Trophoblast cell (in vitro differentiated cells and primary cell): ENCODE data around the gene OSBPL8.

Experiments
- DNase-seq, 2 donors: peaks; one replicate each; pipeline ENCODE4 v3.0.0-alpha.2; 2016
- H2AFZ ChIP-seq: 2 replicates; pipeline ENCODE4 v1.6.1; 2013; ENCODE audit warnings: low read length, moderate library complexity, mild to moderate bottlenecking; ENCODE audit not compliant: insufficient read depth, poor library complexity
- H2AK5ac ChIP-seq: 2 replicates; pipeline ENCODE4 v1.6.1; 2013; ENCODE audit warnings: mild to moderate bottlenecking, low read length
- H2BK120ac ChIP-seq: 2 replicates; pipeline ENCODE4 v1.6.1; 2013; ENCODE audit warnings: low read length, mild to moderate bottlenecking, moderate library complexity; ENCODE audit not compliant: insufficient read depth, poor library complexity
- H2BK12ac ChIP-seq: 2 replicates; pipeline ENCODE4 v1.6.1; 2013; ENCODE audit warnings: mild to moderate bottlenecking, low read length, moderate library complexity
- H2BK5ac ChIP-seq: 2 replicates; pipeline ENCODE4 v1.6.1; 2013; ENCODE audit warnings: low read length, low read depth, moderate library complexity, mild to moderate bottlenecking; ENCODE audit not compliant: poor library complexity
- H3K14ac ChIP-seq: 2 replicates; pipeline ENCODE4 v1.6.1; 2013; ENCODE audit warnings: mild to moderate bottlenecking, low read length
- H3K18ac ChIP-seq: 2 replicates; pipeline ENCODE4 v1.6.1; 2013; ENCODE audit warnings: mild to moderate bottlenecking, low read length
- H3K23ac ChIP-seq: 2 replicates; pipeline ENCODE4 v1.6.1; 2013; ENCODE audit warnings: low read length
- H3K27ac ChIP-seq: 2 replicates; pipeline ENCODE4 v1.5.1; 2013; ENCODE audit warnings: low read depth, mild to moderate bottlenecking, inconsistent platforms, low read length, moderate library complexity
- H3K27me3 ChIP-seq: 2 replicates; pipeline ENCODE4 v1.6.1; 2013; ENCODE audit warnings: inconsistent platforms, mild to moderate bottlenecking, low read length, moderate library complexity; ENCODE audit not compliant: insufficient read depth
- H3K36me3 ChIP-seq, 2 experiments: 1 replicate in 1 of 2; 2 replicates in 1 of 2; pipeline ENCODE4 v1.6.1; 2013; ENCODE audit warnings: low read length in 2 of 2, mild to moderate bottlenecking in 2 of 2, moderate library complexity in 1 of 2; ENCODE audit not compliant: insufficient read depth in 2 of 2, control insufficient read depth in 1 of 2
- H3K4ac ChIP-seq: 2 replicates; pipeline ENCODE4 v1.6.1; 2013; ENCODE audit warnings: low read depth, mild to moderate bottlenecking, low read length, moderate library complexity
- H3K4me1 ChIP-seq, 2 experiments: 1 replicate in 1 of 2; 2 replicates in 1 of 2; pipeline ENCODE4 v1.6.1; 2013; ENCODE audit warnings: low read length in 2 of 2, mild to moderate bottlenecking in 2 of 2, moderate library complexity in 1 of 2; ENCODE audit not compliant: insufficient read depth in 2 of 2, control insufficient read depth in 1 of 2
- H3K4me2 ChIP-seq: 2 replicates; pipeline ENCODE4 v1.6.1; 2013; ENCODE audit warnings: inconsistent platforms, mild to moderate bottlenecking, low read length, moderate library complexity
- H3K4me3 ChIP-seq: 2 replicates; pipeline ENCODE4 v1.5.1; 2013; ENCODE audit warnings: mild to moderate bottlenecking, low read depth, low read length, inconsistent platforms
- H3K79me1 ChIP-seq: one replicate; pipeline ENCODE4 v1.6.1; 2013; ENCODE audit warnings: low read length
- H3K79me2 ChIP-seq: 2 replicates; pipeline ENCODE4 v1.6.1; 2013; ENCODE audit warnings: low read length, mild to moderate bottlenecking; ENCODE audit not compliant: control insufficient read depth, insufficient read depth, poor library complexity
- H3K9ac ChIP-seq: 2 replicates; pipeline ENCODE4 v1.6.1; 2013; ENCODE audit warnings: mild to moderate bottlenecking, low read length
- H3K9me3 ChIP-seq: 2 replicates; pipeline ENCODE4 v1.6.1; 2013; ENCODE audit warnings: low read depth, mild to moderate bottlenecking, control low read depth, inconsistent platforms, low read length; ENCODE audit not compliant: insufficient read depth
- H4K12ac ChIP-seq: 2 replicates; pipeline ENCODE4 v1.6.1; 2013; ENCODE audit warnings: low read depth, mild to moderate bottlenecking, low read length, moderate library complexity
- H4K8ac ChIP-seq: 2 replicates; pipeline ENCODE4 v1.6.1; 2013; ENCODE audit warnings: low read depth, mild to moderate bottlenecking, low read length, moderate library complexity
- H4K91ac ChIP-seq: one replicate; pipeline ENCODE4 v1.6.1; 2013; ENCODE audit warnings: low read depth, mild to moderate bottlenecking, low read length, moderate library complexity
- WGBS: extraction: QIAGEN DNeasy Blood & Tissue Kit; methylation state at CpG from one replicate; pipeline ENCODE4 v1.1.7; 2013; ENCODE audit warnings: missing lambda C conversion rate; ENCODE audit not compliant: insufficient read length, insufficient coverage; ENCODE audit errors: extremely low coverage; 5-methylcytosine and 5-hydroxymethylcytosine counted together

OSBPL8 gene

GRCh38 chr12:76391461-76391860 lies 168.1 kb downstream of the OSBPL8 start:
- Histone ChIP-seq H3K27ac (no peak overlapping the region), H2AK5ac (no peak overlapping the region), H3K36me3 (peaks cover 2 to 3% of the 10 kb centered on the region in 2 experiments), H4K91ac (no peak overlapping the region), H2BK5ac (no peak overlapping the region), H3K4me1 (no peaks in the 10 kb centered on the region), H3K27me3 (no peaks in the 10 kb centered on the region), H3K4ac (no peak overlapping the region), H2BK120ac (no peak overlapping the region), H3K14ac (no peak overlapping the region), H3K4me2 (no peak overlapping the region), H3K79me2 (no peaks in the 10 kb centered on the region), H3K79me1 (no peaks in the 10 kb centered on the region), H2BK12ac (no peak overlapping the region), H3K9ac (no peak overlapping the region), H3K18ac (no peak overlapping the region), H2AFZ (no peak overlapping the region), H4K12ac (no peak overlapping the region), H3K23ac (no peak overlapping the region), H3K4me3 (no peak overlapping the region), H4K8ac (no peak overlapping the region), H3K9me3 (no peaks in the 10 kb centered on the region)
- WGBS = no CpG with 5 or more reads among the region's 1 CpG
- no peak for DNase-seq

- no peak overlapping the region for H2AFZ ChIP-seq
- no peak overlapping the region for H4K8ac ChIP-seq
- H3K4me3 ChIP-seq = no peak overlapping the region
- no peaks in the 10 kb centered on the region for H3K9me3 ChIP-seq
- H3K9ac ChIP-seq = no peak overlapping the region
- H3K23ac ChIP-seq = no peak overlapping the region
- no peak overlapping the region for H2BK12ac ChIP-seq
- H3K27ac ChIP-seq = no peak overlapping the region
- no peaks in the 10 kb centered on the region for H3K4me1 ChIP-seq
- no peak overlapping the region for H2AK5ac ChIP-seq
- no peak overlapping the region for H4K91ac ChIP-seq
- no peak overlapping the region for H4K12ac ChIP-seq
- H3K36me3 ChIP-seq = peaks cover 2 to 3% of the 10 kb centered on the region in 2 experiments
- H3K4ac ChIP-seq = no peak overlapping the region
- no peaks in the 10 kb centered on the region for H3K27me3 ChIP-seq
- no peaks in the 10 kb centered on the region for H3K79me1 ChIP-seq
- H3K79me2 ChIP-seq = no peaks in the 10 kb centered on the region
- no peak overlapping the region for H3K14ac ChIP-seq
- H2BK5ac ChIP-seq = no peak overlapping the region
- no peak overlapping the region for H3K4me2 ChIP-seq
- H3K18ac ChIP-seq = no peak overlapping the region
- peak in 1 of 2 donors; percentile 29 for DNase-seq
- no CpG with 5 or more reads among the region's 2 CpGs for WGBS
- H2BK120ac ChIP-seq = no peak overlapping the region
Observed at GRCh38 chr12:76387614-76388013, 172.0 kb downstream of the OSBPL8 start.

- Histone ChIP-seq H4K12ac (no peak overlapping the region), H2AFZ (no peak overlapping the region), H3K14ac (no peak overlapping the region), H3K36me3 (peaks cover 0 to 3% of the 10 kb centered on the region in 2 experiments), H2BK5ac (no peak overlapping the region), H2BK12ac (no peak overlapping the region), H3K4me3 (no peak overlapping the region), H4K91ac (no peak overlapping the region), H4K8ac (no peak overlapping the region), H3K4me2 (no peak overlapping the region), H3K4me1 (no peaks in the 10 kb centered on the region), H3K23ac (no peak overlapping the region), H3K9me3 (no peaks in the 10 kb centered on the region), H2BK120ac (no peak overlapping the region), H3K79me2 (no peaks in the 10 kb centered on the region), H3K27ac (no peak overlapping the region), H3K4ac (no peak overlapping the region), H3K27me3 (no peaks in the 10 kb centered on the region), H2AK5ac (no peak overlapping the region), H3K79me1 (no peaks in the 10 kb centered on the region), H3K9ac (no peak overlapping the region), H3K18ac (no peak overlapping the region)
- DNase-seq = no peak
- WGBS = no CpG with 5 or more reads among the region's 2 CpGs
Observed at GRCh38 chr12:76384560-76384959, 175.0 kb downstream of the OSBPL8 start.

- no peak overlapping the region for H2BK12ac ChIP-seq
- H2AFZ ChIP-seq = no peak overlapping the region
- H2AK5ac ChIP-seq = no peak overlapping the region
- H3K79me2 ChIP-seq = no peaks in the 10 kb centered on the region
- no peak for DNase-seq
- H3K4me2 ChIP-seq = no peak overlapping the region
- H3K4ac ChIP-seq = no peak overlapping the region
- no peak overlapping the region for H2BK120ac ChIP-seq
- H2BK5ac ChIP-seq = no peak overlapping the region
- H3K9ac ChIP-seq = no peak overlapping the region
- H3K27ac ChIP-seq = no peak overlapping the region
- no peak overlapping the region for H4K91ac ChIP-seq
- no peak overlapping the region for H3K18ac ChIP-seq
- H3K27me3 ChIP-seq = no peaks in the 10 kb centered on the region
- H3K79me1 ChIP-seq = no peaks in the 10 kb centered on the region
- H3K4me3 ChIP-seq = no peak overlapping the region
- no CpG with 5 or more reads among the region's 3 CpGs for WGBS
- H3K4me1 ChIP-seq = no peaks in the 10 kb centered on the region
- H3K23ac ChIP-seq = no peak overlapping the region
- no peak overlapping the region for H4K8ac ChIP-seq
- no peak overlapping the region for H3K14ac ChIP-seq
- peaks cover 0 to 3% of the 10 kb centered on the region in 2 experiments for H3K36me3 ChIP-seq
- no peak overlapping the region for H4K12ac ChIP-seq
- no peaks in the 10 kb centered on the region for H3K9me3 ChIP-seq
Observed at GRCh38 chr12:76383988-76384387, 175.6 kb downstream of the OSBPL8 start.
